ENCODE results near the gene PIAS1. TPM values are rescaled to one million over a fixed set of nuclear protein-coding genes. Genes with fewer than 3 reads are reported as not detected.

PIAS1 gene
- total RNA-seq, 2 donors from 2014 or later: 24.1 to 63.3 TPM

- Histone ChIP-seq H3K9me3 (no peaks in the 10 kb centered on the region), H3K27me3 (no peaks in the 10 kb centered on the region), H3K27ac (no peak overlapping the region), H3K36me3 (replicated peaks in 1 of 2; ENCODE audit: insufficient read depth in 1 of 2, low read depth in 2 of 2) (no peaks in the 10 kb centered on the region), H3K4me1 (peaks cover 57% of the 10 kb centered on the region), H3K4me3 (no peak overlapping the region)
- intact Hi-C loops (cut with DNase I): no loop called here
- TF ChIP-seq POLR2A (IDR thresholded peaks at IDR 0.05): no peak
- no peak for TF ChIP-seq CTCF (IDR thresholded peaks at IDR 0.05)
- ATAC-seq: no peak
- DNase-seq: no peak
- WGBS, 2 donors: 39 to 43% methylated on average over 3 of the region's 3 CpGs
These were observed 8.1 kb downstream of the PIAS1 start for GRCh38 chr15:68062214-68062613.

- intact Hi-C loops (cut with DNase I): no loop called here
These were observed 8.9 kb downstream of the PIAS1 start for GRCh38 chr15:68062946-68063465.

GRCh38 chr15:68063606-68064005, 9.5 kb downstream of the PIAS1 start:
- Histone ChIP-seq H3K27me3 (no peaks in the 10 kb centered on the region), H3K4me3 (no peak overlapping the region), H3K9me3 (no peaks in the 10 kb centered on the region), H3K4me1 (peaks cover 44% of the 10 kb centered on the region), H3K36me3 (replicated peaks in 1 of 2; ENCODE audit: insufficient read depth in 1 of 2, low read depth in 2 of 2) (no peaks in the 10 kb centered on the region), H3K27ac (no peak overlapping the region)
- DNase-seq (no peak), ATAC-seq (no peak)
- WGBS, 2 donors: 86 to 95% methylated on average over 3 of the region's 3 CpGs
- TF ChIP-seq CTCF (IDR thresholded peaks at IDR 0.05) (no peak), POLR2A (IDR thresholded peaks at IDR 0.05) (no peak)
- intact Hi-C loops (cut with DNase I): no loop called here

More at GRCh38 chr15:68062946-68063465, 8.9 kb downstream of the PIAS1 start:
- TF ChIP-seq CTCF (IDR thresholded peaks at IDR 0.05) (no peak), POLR2A (IDR thresholded peaks at IDR 0.05) (no peak)
- no peak for DNase-seq
- no peaks in the 10 kb centered on the region for H3K36me3 ChIP-seq (replicated peaks in 1 of 2; ENCODE audit: insufficient read depth in 1 of 2, low read depth in 2 of 2)
- no peak for ATAC-seq
- no peaks in the 10 kb centered on the region for H3K9me3 ChIP-seq
- H3K4me3 ChIP-seq: no peak overlapping the region
- H3K4me1 ChIP-seq: peaks cover 50% of the 10 kb centered on the region
- no peaks in the 10 kb centered on the region for H3K27me3 ChIP-seq
- H3K27ac ChIP-seq: no peak overlapping the region

- WGBS, 2 donors: 86 to 90% methylated on average over 6 of the region's 6 CpGs
- Histone ChIP-seq H3K27ac (no peak overlapping the region), H3K4me3 (no peak overlapping the region), H3K36me3 (replicated peaks in 1 of 2; ENCODE audit: insufficient read depth in 1 of 2, low read depth in 2 of 2) (no peaks in the 10 kb centered on the region), H3K9me3 (no peaks in the 10 kb centered on the region), H3K4me1 (peaks cover 17% of the 10 kb centered on the region), H3K27me3 (no peaks in the 10 kb centered on the region)
- TF ChIP-seq CTCF (IDR thresholded peaks at IDR 0.05) (no peak), POLR2A (IDR thresholded peaks at IDR 0.05) (no peak)
- no peak for ATAC-seq
- no peak for DNase-seq
- intact Hi-C loops (cut with DNase I): no loop called here
These were observed 19.6 kb downstream of the PIAS1 start for GRCh38 chr15:68073576-68074288.

Data from body of pancreas (tissue), 4 donors.